Tibial artery (tissue), 4 donors: ENCODE results near the gene KCNMA1.

Experiments
- DNase-seq, 2 donors: peaks; one replicate each; pipeline ENCODE4 v3.0.0-alpha.2; 2019
- H3K27ac ChIP-seq, 2 donors: fragments of 200-600 bp; sonication (generic) in 1 of 2; 1 replicate in 1 of 2; 2 replicates in 1 of 2; pipeline ENCODE4 v1.5.1; 2018 to 2019; ENCODE audit warnings: mild to moderate bottlenecking in 1 of 2
- H3K27me3 ChIP-seq, 2 donors: fragments of 200-600 bp; sonication (generic) in 1 of 2; one replicate each; pipeline versions ENCODE4 v1.5.1 to v1.6.0; 2016 to 2019
- H3K36me3 ChIP-seq, 3 donors: fragments of 200-600 bp; sonication (generic) in 2 of 3; one replicate each; pipeline ENCODE4 v1.5.1; 2016 to 2019; ENCODE audit warnings: mild to moderate bottlenecking in 2 of 3
- H3K4me1 ChIP-seq, 4 donors: fragments of 200-600 bp; sonication (generic) in 2 of 4; 1 replicate in 3 of 4; 2 replicates in 1 of 4; pipeline ENCODE4 v1.5.1; 2016 to 2019
- H3K4me3 ChIP-seq, 2 donors: fragments of 200-600 bp; sonication (generic) in 1 of 2; 1 replicate in 1 of 2; 2 replicates in 1 of 2; pipeline ENCODE4 v1.5.1; 2018 to 2019; ENCODE audit warnings: mild to moderate bottlenecking in 2 of 2
- H3K9me3 ChIP-seq, 3 donors: fragments of 200-600 bp; sonication (generic) in 1 of 3; one replicate each; pipeline ENCODE4 v1.5.1; 2016 to 2019
- intact Hi-C: fragments of 100-400 bp; cut with DNase I; formaldehyde crosslinking; loops from one replicate; pipeline ENCODE4 v1.15.0; 2023; ENCODE audit warnings: low total_unique reads
- TF ChIP-seq, protein P1 (sequence below), 2 experiments: fragments of 200-600 bp in 1 of 2; fragments of 450-650 bp in 1 of 2; IDR thresholded peaks; one replicate each; pipeline ENCODE4 v1.5.1; 2017 to 2019; ENCODE audit warnings: antibody characterized with exemption in 2 of 2, mild to moderate bottlenecking in 1 of 2, moderate library complexity in 1 of 2

The KCNMA1 gene

GRCh38 chr10:77682393-77683087 lies 44.9 kb upstream of the KCNMA1 start:
- no peaks in the 10 kb centered on the region for H3K4me1 ChIP-seq
- H3K9me3 ChIP-seq: no peaks in the 10 kb centered on the region
- DNase-seq: no peak
- peaks cover 0 to 20% of the 10 kb centered on the region in 2 donors for H3K27me3 ChIP-seq
- TF ChIP-seq, protein P1, sequence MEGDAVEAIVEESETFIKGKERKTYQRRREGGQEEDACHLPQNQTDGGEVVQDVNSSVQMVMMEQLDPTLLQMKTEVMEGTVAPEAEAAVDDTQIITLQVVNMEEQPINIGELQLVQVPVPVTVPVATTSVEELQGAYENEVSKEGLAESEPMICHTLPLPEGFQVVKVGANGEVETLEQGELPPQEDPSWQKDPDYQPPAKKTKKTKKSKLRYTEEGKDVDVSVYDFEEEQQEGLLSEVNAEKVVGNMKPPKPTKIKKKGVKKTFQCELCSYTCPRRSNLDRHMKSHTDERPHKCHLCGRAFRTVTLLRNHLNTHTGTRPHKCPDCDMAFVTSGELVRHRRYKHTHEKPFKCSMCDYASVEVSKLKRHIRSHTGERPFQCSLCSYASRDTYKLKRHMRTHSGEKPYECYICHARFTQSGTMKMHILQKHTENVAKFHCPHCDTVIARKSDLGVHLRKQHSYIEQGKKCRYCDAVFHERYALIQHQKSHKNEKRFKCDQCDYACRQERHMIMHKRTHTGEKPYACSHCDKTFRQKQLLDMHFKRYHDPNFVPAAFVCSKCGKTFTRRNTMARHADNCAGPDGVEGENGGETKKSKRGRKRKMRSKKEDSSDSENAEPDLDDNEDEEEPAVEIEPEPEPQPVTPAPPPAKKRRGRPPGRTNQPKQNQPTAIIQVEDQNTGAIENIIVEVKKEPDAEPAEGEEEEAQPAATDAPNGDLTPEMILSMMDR (IDR thresholded peaks at IDR 0.05): no peak
- no peak overlapping the region for H3K27ac ChIP-seq
- intact Hi-C loops: no loop called here
- H3K4me3 ChIP-seq: no peak overlapping the region
- H3K36me3 ChIP-seq: no peaks in the 10 kb centered on the region

DNA sequence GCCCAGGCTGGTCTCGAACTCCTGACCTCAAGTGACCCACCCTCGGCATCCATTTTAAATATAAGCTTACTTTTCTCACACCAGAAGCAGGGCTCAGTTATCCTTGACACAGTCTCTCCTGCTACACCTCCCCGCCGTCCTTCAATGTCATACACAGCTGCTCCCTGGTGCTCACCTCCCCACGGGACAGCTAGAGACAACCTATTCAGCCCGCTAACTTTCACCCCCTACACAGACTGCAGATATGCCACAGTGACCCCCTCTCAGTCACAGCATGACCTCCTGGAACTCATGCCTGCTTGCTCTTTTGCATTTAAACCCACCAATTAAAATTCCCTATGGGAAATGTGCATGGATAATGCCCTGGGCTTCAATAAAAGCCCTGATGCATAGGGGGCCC lies 44.2 kb upstream of the KCNMA1 start:
- TF ChIP-seq, protein P1 (IDR thresholded peaks at IDR 0.05): no peak
- no peak overlapping the region for H3K4me3 ChIP-seq
- H3K27me3 ChIP-seq: peaks cover 0 to 14% of the 10 kb centered on the region in 2 donors
- no peaks in the 10 kb centered on the region for H3K36me3 ChIP-seq
- no peak for DNase-seq
- intact Hi-C loops: no loop called here
- H3K9me3 ChIP-seq: no peaks in the 10 kb centered on the region
- H3K27ac ChIP-seq: no peak overlapping the region
- H3K4me1 ChIP-seq: no peaks in the 10 kb centered on the region

DNA sequence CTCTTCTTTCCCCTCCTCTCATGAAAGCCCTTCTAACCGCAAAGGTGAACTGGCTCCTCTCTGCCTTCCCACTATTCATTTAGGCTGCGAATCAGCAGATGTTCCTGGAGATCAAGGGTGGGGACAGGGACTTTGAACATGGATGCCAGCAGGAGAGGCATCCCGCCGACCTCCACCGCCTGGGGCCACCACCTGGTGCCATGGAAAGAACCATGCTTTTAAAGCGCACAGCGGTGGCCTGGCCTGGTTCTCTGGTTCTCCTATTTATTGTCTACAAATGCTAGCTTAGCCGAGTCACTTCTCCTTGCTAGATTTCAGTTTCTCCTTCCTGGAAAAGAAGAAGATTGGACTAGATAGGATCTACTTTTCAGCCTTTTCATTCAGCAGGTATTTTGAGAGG lies 43.2 kb upstream of the KCNMA1 start:
- no peak for DNase-seq
- intact Hi-C loops: no loop called here

DNA sequence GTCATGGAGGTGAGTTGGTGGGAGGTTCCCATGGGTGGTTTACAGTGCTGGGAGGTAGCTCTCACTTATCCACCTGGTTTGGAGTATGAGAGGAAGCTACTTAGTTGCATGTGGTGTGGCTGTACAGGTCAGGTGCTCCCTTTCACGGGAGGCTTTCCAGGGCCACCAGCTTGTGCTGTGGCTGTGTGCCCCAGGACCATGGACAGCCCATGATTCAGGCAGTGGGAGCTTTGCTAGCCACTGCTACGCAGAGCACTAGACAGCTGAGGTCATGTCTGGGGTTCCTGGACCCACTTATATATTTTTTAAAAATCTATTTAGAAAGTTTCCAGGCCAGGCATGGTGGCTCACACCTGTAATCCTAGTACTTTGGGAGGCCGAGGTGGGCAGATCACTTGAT lies 42.5 kb upstream of the KCNMA1 start:
- TF ChIP-seq, protein P1 (IDR thresholded peaks at IDR 0.05): no peak
- intact Hi-C loops: no loop called here
- DNase-seq: no peak

More for the DNA sequence above, 43.2 kb upstream of the KCNMA1 start:
- no peak overlapping the region for H3K27ac ChIP-seq
- no peaks in the 10 kb centered on the region for H3K4me1 ChIP-seq
- no peaks in the 10 kb centered on the region for H3K9me3 ChIP-seq
- no peaks in the 10 kb centered on the region for H3K36me3 ChIP-seq
- TF ChIP-seq, protein P1 (IDR thresholded peaks at IDR 0.05): no peak
- no peak overlapping the region for H3K4me3 ChIP-seq
- H3K27me3 ChIP-seq: peaks cover 0 to 14% of the 10 kb centered on the region in 2 donors

GRCh38 chr10:77679217-77679616 lies 41.6 kb upstream of the KCNMA1 start:
- intact Hi-C loops: no loop called here
- no peak overlapping the region for H3K4me3 ChIP-seq
- H3K9me3 ChIP-seq: no peaks in the 10 kb centered on the region
- H3K27me3 ChIP-seq: peaks cover 0 to 14% of the 10 kb centered on the region in 2 donors
- no peak for DNase-seq
- TF ChIP-seq, protein P1 (IDR thresholded peaks at IDR 0.05): no peak
- H3K27ac ChIP-seq: no peak overlapping the region
- no peaks in the 10 kb centered on the region for H3K4me1 ChIP-seq
- no peaks in the 10 kb centered on the region for H3K36me3 ChIP-seq

More for the DNA sequence above, 42.5 kb upstream of the KCNMA1 start:
- Histone ChIP-seq H3K36me3 (no peaks in the 10 kb centered on the region), H3K4me3 (no peak overlapping the region), H3K4me1 (no peaks in the 10 kb centered on the region), H3K27ac (no peak overlapping the region), H3K9me3 (no peaks in the 10 kb centered on the region), H3K27me3 (peaks cover 0 to 14% of the 10 kb centered on the region in 2 donors)
